RCC 7860 (cell line): Measurements from ENCODE around the gene AXIN1.
"Not testable (repeated sequence)": the region's sequence is repeated elsewhere in the genome, so short reads cannot be mapped to it uniquely, and the experiment has no call there.

ENCODE experiments used
- DNase-seq: peaks from one replicate; pipeline ENCODE4 v3.0.0-alpha.2; 2015; ENCODE audit warnings: low spot score
- FAIRE-seq: peaks from 2 replicates; lab custom pipeline; 2012; peaks lifted over from hg19 to GRCh38; lab: Jason Lieb, UNC

AXIN1 gene

DNA sequence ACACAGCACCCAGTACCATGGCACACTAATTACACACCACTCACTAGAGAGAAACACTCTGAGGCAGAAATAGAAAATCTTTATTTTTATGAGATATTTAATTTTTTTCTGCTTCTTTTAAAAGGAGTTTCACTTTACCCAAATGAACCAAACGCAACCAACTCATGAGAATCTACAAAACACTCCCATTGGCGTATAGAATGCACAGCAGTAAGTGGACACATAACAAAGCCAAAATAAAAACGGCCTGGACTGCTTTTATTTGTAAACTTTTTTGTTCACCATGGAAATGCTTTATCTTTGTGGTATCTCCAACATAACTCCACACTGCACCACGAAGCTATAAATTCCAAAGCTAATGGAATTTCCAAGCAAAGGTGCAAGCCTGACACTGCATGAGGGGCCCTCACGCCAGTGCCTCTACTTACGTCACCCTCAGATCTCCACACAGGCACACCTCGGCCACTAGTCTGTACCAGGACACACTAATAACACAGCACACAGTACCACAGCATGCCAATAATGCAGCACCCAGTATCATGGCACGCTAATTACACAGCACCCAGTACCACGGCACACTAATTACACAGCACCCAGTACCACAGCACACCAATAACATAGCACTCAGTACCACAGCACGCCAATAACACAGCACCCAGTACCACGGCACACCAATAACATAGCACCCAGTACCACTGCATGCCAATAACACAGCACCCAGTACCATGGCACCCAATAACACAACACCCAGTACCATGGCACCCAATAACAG is 17.5 kb downstream of the AXIN1 start:
- DNase-seq, FAIRE-seq: not testable (repeated sequence)

DNA sequence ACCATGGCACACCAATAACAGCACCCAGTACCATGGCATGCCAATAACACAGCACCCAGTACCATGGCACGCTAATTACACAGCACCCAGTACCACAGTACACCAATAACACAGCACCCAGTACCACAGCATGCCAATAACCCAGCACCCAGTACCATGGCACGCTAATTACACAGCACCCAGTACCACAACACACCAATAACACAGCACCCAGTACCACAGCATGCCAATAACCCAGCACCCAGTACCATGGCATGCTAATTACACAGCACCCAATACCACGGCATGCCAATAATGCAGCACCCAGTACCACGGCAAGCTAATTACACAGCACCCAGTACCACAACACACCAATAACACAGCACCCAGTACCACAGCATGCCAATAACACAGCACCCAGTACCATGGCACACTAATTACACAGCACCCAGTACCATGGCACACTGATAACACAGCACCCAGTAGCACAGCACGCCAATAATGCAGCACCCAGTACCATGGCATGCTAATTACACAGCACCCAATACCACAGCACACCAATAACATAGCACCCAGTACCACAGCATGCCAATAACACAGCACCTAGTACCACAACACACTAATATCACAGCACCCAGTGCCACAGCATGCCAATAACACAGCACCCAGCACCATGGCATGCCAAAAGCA is 18.2 kb downstream of the AXIN1 start:
- DNase-seq, FAIRE-seq: not testable (repeated sequence)

GRCh38 chr16:333406-334094 is 19.0 kb downstream of the AXIN1 start:
- FAIRE-seq (no peak), DNase-seq (no peak)

DNA sequence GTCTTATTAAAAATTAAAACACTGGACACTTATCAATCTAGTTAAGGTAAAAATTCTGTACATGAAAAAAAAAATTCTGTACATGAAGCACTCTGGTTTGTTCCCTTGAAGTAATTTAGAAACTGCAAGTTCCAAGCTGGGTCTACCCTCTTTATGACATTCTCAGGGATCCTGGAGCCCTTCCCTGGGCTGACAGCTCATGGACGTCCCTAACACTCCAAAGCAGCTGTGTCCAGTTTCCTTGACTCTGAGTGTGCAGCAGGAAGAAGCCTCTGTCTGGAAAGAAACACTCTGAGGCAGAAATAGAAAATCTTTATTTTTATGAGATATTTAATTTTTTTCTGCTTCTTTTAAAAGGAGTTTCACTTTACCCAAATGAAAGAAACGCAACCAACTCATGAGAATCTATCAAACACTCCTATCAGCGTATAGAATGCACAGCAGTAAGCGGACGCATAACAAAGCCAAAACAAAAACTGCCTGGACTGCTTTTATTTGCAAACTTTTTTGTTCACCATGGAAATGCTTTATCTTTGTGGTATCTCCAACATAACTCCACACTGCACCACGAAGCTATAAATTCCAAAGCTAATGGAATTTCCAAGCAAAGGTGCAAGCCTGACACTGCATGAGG is 21.2 kb downstream of the AXIN1 start:
- not testable (repeated sequence) for DNase-seq, FAIRE-seq

- DNase-seq, result no peak
- no peak for FAIRE-seq
These were observed 21.8 kb downstream of the AXIN1 start for GRCh38 chr16:330741-331140.

DNA sequence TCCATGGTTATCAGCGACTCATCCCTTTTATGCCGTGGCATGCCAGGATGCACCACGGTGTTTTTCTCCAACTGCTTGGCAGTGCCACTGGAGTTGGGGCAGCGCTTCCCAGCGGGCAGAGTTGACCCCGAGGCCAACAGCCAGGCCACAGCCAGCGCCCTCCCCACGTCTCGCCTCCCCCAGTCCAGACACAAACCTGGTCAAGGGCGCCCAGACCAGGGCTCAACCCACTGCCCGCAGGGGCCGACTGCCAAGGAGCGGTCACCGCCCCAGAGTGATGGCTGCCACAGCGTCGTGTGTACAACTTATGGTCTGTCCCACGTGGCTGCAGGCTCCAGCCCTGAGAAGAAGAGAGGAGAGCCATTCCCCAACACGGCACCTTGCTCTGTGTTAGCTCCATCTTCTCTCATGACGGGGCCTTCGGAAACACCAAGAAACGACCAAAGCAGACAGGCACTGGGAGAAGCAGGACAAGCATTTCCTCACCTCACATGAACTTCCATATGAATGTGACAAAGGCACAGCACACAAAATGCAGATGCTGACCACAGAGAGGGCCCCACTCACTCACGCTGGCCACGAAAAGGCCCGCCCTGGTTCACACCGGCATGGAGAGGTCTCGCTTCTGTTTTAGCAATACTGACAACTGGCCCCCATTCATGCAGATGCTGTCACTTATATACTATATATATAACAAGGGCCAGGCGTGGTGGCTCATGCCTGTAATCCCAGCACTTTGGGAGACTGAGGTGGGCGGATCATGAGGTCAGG is 27.0 kb downstream of the AXIN1 start:
- DNase-seq (no peak), FAIRE-seq (no peak)

GRCh38 chr16:324451-325334 is 27.8 kb downstream of the AXIN1 start:
- FAIRE-seq, result no peak
- no peak for DNase-seq

GRCh38 chr16:324201-324450 is 28.4 kb downstream of the AXIN1 start:
- FAIRE-seq, result no peak
- DNase-seq, result no peak

DNA sequence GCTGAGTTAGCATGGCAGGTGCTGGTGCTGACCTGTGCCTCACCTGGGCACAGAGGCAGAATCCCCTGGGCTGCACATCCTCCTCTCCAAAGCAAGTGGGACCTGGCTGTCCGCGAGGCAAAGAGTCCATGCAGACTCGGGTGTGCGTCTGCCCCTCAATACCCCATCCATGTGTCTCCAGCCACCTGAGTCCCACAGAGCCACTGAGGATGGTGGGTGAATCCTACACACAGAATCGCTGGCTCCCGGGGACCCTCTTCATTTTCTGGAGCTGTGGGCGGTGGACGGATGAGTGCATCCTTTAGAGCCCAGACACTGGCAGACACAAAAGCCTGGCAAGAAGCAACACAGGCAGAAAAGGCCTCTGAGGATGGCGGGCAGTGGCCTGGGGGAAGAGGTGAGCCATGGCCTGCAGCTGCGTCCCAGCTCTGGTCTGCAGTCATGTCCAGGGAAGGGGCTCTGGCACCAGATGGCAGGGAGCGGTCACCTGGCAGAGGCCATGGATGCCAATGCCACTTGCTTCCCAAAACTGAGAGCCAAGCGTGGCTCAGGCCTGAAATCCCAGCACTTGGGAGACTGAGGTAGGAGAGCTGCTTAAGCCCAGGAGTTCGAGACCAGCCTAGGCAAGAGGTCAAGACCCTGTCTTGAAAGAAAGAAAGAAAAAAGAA is 29.9 kb downstream of the AXIN1 start:
- FAIRE-seq, result no peak
- DNase-seq, result no peak

DNA sequence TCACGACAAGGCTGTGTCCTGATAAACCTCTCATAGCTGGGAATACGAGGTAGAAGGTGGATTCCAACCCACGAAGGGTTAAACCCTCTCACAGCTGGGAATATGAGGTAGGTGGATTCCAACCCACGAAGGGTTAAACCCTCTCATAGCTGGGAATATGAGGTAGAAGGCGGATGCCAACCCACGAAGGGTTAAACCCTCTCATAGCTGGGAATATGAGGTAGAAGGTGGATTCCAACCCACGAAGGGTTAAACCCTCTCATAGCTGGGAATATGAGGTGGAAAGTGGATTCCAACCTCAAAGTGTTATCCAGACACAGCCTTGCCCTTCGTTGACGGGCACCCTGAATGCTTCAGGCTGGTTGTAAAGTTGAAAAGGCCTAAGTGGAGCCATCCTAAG is 31.0 kb downstream of the AXIN1 start:
- DNase-seq (no peak), FAIRE-seq (no peak)

GRCh38 chr16:320206-320605 is 32.3 kb downstream of the AXIN1 start:
- DNase-seq (no peak), FAIRE-seq (no peak)

DNA sequence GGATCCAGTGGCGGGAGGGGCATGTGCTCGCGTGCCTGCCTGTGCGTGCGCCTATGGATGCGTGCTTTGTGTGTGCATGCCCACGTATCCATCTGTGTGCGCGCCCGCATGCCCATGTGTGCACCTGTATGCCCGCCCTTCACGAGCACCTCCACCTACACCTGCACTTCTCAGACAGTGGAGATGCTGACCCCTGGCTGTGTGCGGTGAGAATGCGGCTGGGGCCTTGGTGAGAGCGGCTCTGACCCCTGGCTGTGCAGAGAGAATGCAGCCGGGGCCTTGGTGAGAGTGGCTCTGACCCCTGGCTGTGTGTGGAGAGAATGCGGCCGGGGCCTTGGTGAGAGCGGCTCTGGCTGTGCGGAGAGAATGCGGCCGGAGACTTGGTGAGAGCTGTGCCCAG is 33.9 kb downstream of the AXIN1 start:
- DNase-seq, result no peak
- FAIRE-seq, result no peak

DNA sequence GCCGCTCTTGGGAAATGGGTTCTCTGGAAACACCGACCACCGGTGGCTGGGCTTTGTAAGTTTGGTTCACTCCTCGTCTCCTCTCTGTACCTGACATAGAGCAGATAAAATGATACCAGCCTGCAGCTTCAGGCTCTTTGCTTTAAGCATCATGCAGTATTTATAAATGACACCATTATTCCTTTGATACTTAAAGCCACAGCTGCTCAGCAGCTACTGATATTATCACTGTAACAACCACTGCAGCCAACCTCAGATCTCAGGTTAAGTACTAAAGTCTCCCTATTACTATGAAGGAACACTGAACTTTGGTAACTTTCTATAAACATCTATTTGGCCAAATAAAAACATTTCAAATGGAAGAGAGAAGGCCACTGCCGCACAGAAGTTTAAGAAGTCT is 34.9 kb downstream of the AXIN1 start:
- DNase-seq (no peak), FAIRE-seq (no peak)

DNA sequence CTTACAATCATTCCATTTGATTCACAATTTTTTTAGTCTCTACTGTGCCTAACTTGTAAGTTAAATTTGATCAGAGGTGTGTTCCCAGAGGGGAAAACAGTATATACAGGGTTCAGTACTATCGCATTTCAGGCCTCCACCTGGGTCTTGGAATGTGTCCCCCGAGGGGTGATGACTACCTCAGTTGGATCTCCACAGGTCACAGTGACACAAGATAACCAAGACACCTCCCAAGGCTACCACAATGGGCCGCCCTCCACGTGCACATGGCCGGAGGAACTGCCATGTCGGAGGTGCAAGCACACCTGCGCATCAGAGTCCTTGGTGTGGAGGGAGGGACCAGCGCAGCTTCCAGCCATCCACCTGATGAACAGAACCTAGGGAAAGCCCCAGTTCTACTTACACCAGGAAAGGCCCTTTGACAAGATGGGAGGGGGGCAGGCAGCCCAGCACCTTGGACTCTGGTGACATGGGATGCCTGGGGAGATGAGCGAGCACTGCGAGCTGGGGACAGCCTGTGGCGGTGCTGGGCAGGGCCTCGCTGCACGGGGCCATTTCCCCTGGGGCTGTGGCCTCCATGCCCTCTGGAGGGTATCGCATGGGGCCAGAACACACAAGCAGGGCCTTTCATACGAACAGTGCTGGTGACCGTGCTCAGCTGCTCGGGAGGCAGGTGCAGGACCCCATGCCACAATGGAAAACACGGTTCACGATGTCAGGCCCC is 35.6 kb downstream of the AXIN1 start:
- no peak for DNase-seq
- FAIRE-seq, result no peak

DNA sequence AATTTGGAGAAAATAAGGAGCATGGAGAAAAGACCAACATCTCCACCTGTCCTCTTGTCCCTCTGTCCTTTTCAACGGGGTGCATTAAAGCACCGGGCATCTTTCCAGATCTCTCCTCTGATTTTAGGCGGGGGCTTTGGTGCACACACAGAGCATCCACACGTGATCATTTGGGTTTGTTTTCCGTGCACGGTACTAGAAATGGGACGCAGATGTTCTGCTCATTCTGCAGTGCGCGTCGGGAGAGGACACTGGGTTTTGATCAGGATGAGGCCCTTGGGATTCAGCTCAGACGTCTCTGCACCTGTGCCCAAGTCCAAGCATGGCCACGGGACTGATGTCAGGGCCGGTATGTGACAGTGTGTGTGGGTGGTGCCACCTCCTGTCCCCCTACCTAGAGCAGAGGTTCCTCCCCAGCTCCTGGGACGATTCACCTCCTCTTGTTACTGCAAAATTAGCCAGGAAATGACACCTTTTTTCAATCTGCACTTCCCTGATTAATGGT is 37.7 kb downstream of the AXIN1 start:
- DNase-seq (no peak), FAIRE-seq (no peak)

DNA sequence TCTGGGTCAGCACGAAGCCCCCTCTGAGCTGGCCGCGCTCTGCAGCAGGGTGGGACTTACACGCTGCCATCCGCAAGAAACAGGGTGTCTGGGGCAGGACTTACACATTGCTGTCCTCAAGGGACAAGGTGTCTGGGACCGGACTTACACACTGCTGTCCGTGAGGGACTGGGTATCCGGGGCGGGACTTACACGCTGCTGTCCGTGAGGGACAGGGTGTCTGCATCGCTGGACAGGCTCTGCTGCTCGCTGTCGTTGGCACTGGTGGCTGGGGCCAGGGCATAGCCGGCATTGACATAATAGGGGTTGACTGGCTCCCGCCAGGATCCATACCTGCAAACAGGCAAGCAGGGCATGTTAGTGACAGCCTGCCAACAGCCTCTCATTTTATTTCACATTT is 38.2 kb downstream of the AXIN1 start:
- FAIRE-seq (no peak), DNase-seq (no peak)

- DNase-seq (no peak), FAIRE-seq (no peak)
These were observed 40.8 kb downstream of the AXIN1 start for GRCh38 chr16:311725-312124.

DNA sequence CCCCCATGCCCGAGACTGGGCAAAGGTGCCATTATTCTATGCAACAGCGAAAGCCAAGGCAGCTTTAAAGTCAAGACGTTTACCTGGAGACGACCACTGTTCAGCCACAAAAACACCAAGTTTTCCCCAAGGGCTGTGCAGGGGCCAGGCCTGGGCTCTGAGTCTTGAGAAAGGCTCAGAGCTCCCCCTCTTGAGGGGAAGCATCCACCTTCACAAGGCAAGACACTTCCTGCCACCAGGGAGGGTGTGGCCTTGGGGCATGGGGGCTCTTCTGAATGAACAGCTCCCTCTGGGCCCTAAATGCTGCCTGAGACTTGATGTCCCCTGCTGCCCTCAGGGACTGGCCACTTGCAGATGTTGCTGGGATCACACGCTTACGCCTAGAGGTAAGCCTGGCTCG is 43.0 kb downstream of the AXIN1 start:
- FAIRE-seq (no peak), DNase-seq (no peak)
